HFF-Myc (cell line): ENCODE data around the gene NEU4.

Experiments
- DNase-seq: peaks from one replicate; pipeline ENCODE4 v3.0.0-alpha.2; 2011; ENCODE audit warnings: low read depth; ENCODE audit errors: extremely low read depth
- H3K4me3 ChIP-seq: replicated peaks from 2 replicates; pipeline ENCODE4 v1.5.1; 2011; ENCODE audit warnings: low read depth, mild to moderate bottlenecking, control low read depth, low read length
- CTCF ChIP-seq: IDR thresholded peaks from 2 replicates; pipeline ENCODE4 v1.5.1; 2012; ENCODE audit warnings: mild to moderate bottlenecking, low read depth, low read length, control low read depth; ENCODE audit errors: missing control alignments

Gene NEU4

GRCh38 chr2:241813644-241814392 is 4.8 kb downstream of the NEU4 start:
- H3K4me3 ChIP-seq: no peak overlapping the region

GRCh38 chr2:241814393-241814642 is 5.3 kb downstream of the NEU4 start:
- TF ChIP-seq CTCF: no peak

More at GRCh38 chr2:241813644-241814392, 4.8 kb downstream of the NEU4 start:
- DNase-seq: no peak
- TF ChIP-seq CTCF: no peak

GRCh38 chr2:241814643-241815476 is 5.9 kb downstream of the NEU4 start:
- no peak for TF ChIP-seq CTCF
- no peak overlapping the region for H3K4me3 ChIP-seq
- no peak for DNase-seq

More at GRCh38 chr2:241814393-241814642, 5.3 kb downstream of the NEU4 start:
- DNase-seq: no peak
- no peak overlapping the region for H3K4me3 ChIP-seq

- no peak overlapping the region for H3K4me3 ChIP-seq
- TF ChIP-seq CTCF: no peak
- no peak for DNase-seq
Observed at GRCh38 chr2:241815477-241816430, 6.8 kb downstream of the NEU4 start.

- TF ChIP-seq CTCF: no peak
- no peak for DNase-seq
- no peak overlapping the region for H3K4me3 ChIP-seq
Observed at GRCh38 chr2:241816431-241817121, 7.6 kb downstream of the NEU4 start.
